Measurements from ENCODE around the gene OSBPL1A. TPM values are rescaled to one million over a fixed set of nuclear protein-coding genes. Genes with fewer than 3 reads are reported as not detected.

The OSBPL1A gene
- total RNA-seq, 1 experiment from 2014 or later: 53.1 TPM

GRCh38 chr18:24408496-24408895 lies 10.9 kb upstream of the OSBPL1A start:
- ATAC-seq (no peak), DNase-seq (ENCODE audit: low spot score) (no peak)
- CTCF ChIA-PET: interaction anchor here (0.9 to 1.7 kb wide), 2 partner anchors 49 to 232 kb away, joined by 3 to 5 read pairs; no protein-coding TSS in a partner anchor
- Mint-ChIP-seq H3K9me3 (peaks cover 10% of the 10 kb centered on the region), H3K4me1 (peaks cover 15% of the 10 kb centered on the region), H3K36me3 (no peaks in the 10 kb centered on the region), H3K27me3 (ENCODE audit: low read depth) (peaks cover 9% of the 10 kb centered on the region), H3K4me3 (no peak overlapping the region), H3K27ac (no peak overlapping the region)
- TF ChIP-seq SOX15 (CRISPR knock-in tag; IDR thresholded peaks at IDR 0.05): no peak
- no peak for TF ChIP-seq PRDM15 (CRISPR knock-in tag; IDR thresholded peaks at IDR 0.05)
- TF ChIP-seq EMX1 (CRISPR knock-in tag; IDR thresholded peaks at IDR 0.05): no peak
- TF ChIP-seq HMGXB4 (CRISPR knock-in tag; IDR thresholded peaks at IDR 0.05): no peak
- POLR2A ChIA-PET: no interaction called here

- ChIA-PET POLR2A (no interaction called here), CTCF (no interaction called here)
- no peak for TF ChIP-seq TP53 (CRISPR knock-in tag; IDR thresholded peaks at IDR 0.05)
- H3K4me3 Mint-ChIP-seq: no peak overlapping the region
- no peak for ATAC-seq
- no peak for DNase-seq (ENCODE audit: low spot score)
- peaks cover 29% of the 10 kb centered on the region for H3K4me1 Mint-ChIP-seq
- peaks cover 10% of the 10 kb centered on the region for H3K9me3 Mint-ChIP-seq
- peaks cover 3% of the 10 kb centered on the region for H3K27me3 Mint-ChIP-seq (ENCODE audit: low read depth)
- no peaks in the 10 kb centered on the region for H3K36me3 Mint-ChIP-seq
- H3K27ac Mint-ChIP-seq: no peak overlapping the region
These were observed 7.0 kb upstream of the OSBPL1A start for GRCh38 chr18:24404591-24404990.

- H3K4me3 Mint-ChIP-seq: no peak overlapping the region
- POLR2A ChIA-PET: no interaction called here
- no peak overlapping the region for H3K27ac Mint-ChIP-seq
- no peaks in the 10 kb centered on the region for H3K36me3 Mint-ChIP-seq
- peaks cover 10% of the 10 kb centered on the region for H3K9me3 Mint-ChIP-seq
- no peak for ATAC-seq
- H3K27me3 Mint-ChIP-seq (ENCODE audit: low read depth): no peaks in the 10 kb centered on the region
- peaks cover 41% of the 10 kb centered on the region for H3K4me1 Mint-ChIP-seq
- DNase-seq (ENCODE audit: low spot score): no peak
- CTCF ChIA-PET: interaction anchor here (0.6 to 1.2 kb wide), 4 partner anchors 43 to 461 kb away, joined by 3 to 7 read pairs (median 5); no protein-coding TSS in a partner anchor
- no peak for TF ChIP-seq CREM (CRISPR knock-in tag; IDR thresholded peaks at IDR 0.05)
- no peak for TF ChIP-seq SP1 (CRISPR knock-in tag; conservative IDR thresholded peaks at IDR 0.05)
- TF ChIP-seq ZNF532 (CRISPR knock-in tag; IDR thresholded peaks at IDR 0.05; ENCODE audit: borderline replicate concordance): no peak
These were observed 5.5 kb upstream of the OSBPL1A start for GRCh38 chr18:24403076-24403475.

GRCh38 chr18:24402209-24402785 lies 4.7 kb upstream of the OSBPL1A start:
- H3K36me3 Mint-ChIP-seq: no peaks in the 10 kb centered on the region
- peaks cover 41% of the 10 kb centered on the region for H3K4me1 Mint-ChIP-seq
- POLR2A ChIA-PET: no interaction called here
- CTCF ChIA-PET: interaction anchor here (2.1 kb wide), 1 partner anchor 43 kb away, joined by 9 read pairs; no protein-coding TSS in a partner anchor
- TF ChIP-seq GABPB1 (CRISPR knock-in tag; IDR thresholded peaks at IDR 0.05) (no peak), OVOL2 (CRISPR knock-in tag; IDR thresholded peaks at IDR 0.05; ENCODE audit: borderline replicate concordance) (no peak), TP53 (CRISPR knock-in tag; IDR thresholded peaks at IDR 0.05) (no peak)
- DNase-seq (ENCODE audit: low spot score) (peak; percentile 58), ATAC-seq (no peak)
- peaks cover 10% of the 10 kb centered on the region for H3K9me3 Mint-ChIP-seq
- no peaks in the 10 kb centered on the region for H3K27me3 Mint-ChIP-seq (ENCODE audit: low read depth)
- H3K4me3 Mint-ChIP-seq: no peak overlapping the region
- H3K27ac Mint-ChIP-seq: peak overlapping the region; percentile 70; the same call in 1 of the 2 replicates

Measured in WTC11 (cell line).